HUES48 (cell line): ENCODE data around the gene PLA2G2D.
"Not testable (repeated sequence)": the region's sequence is repeated elsewhere in the genome, so short reads cannot be mapped to it uniquely, and the experiment has no call there.

Experiments used
- H3K27ac ChIP-seq: one replicate; pipeline ENCODE4 v1.7.0; 2013; ENCODE audit warnings: low read depth, low read length, inconsistent platforms
- H3K27me3 ChIP-seq: 2 replicates; pipeline ENCODE4 v1.6.1; 2013; ENCODE audit warnings: mild to moderate bottlenecking, low read length; ENCODE audit not compliant: control insufficient read depth, insufficient read depth
- H3K36me3 ChIP-seq: 2 replicates; pipeline ENCODE4 v1.6.1; 2013; ENCODE audit warnings: low read length; ENCODE audit not compliant: control insufficient read depth, insufficient read depth
- H3K4me1 ChIP-seq: 2 replicates; pipeline ENCODE4 v1.6.1; 2013; ENCODE audit warnings: mild to moderate bottlenecking, low read length; ENCODE audit not compliant: control insufficient read depth, insufficient read depth
- H3K4me3 ChIP-seq: 2 replicates; pipeline ENCODE4 v1.5.1; 2013; ENCODE audit warnings: mild to moderate bottlenecking, low read depth, low read length
- H3K9ac ChIP-seq: 2 replicates; pipeline ENCODE4 v1.6.1; 2013; ENCODE audit warnings: mild to moderate bottlenecking, low read depth, low read length, moderate library complexity
- H3K9me3 ChIP-seq: 2 replicates; pipeline ENCODE4 v1.6.1; 2013; ENCODE audit warnings: low read length; ENCODE audit not compliant: control insufficient read depth, insufficient read depth

Gene PLA2G2D

DNA sequence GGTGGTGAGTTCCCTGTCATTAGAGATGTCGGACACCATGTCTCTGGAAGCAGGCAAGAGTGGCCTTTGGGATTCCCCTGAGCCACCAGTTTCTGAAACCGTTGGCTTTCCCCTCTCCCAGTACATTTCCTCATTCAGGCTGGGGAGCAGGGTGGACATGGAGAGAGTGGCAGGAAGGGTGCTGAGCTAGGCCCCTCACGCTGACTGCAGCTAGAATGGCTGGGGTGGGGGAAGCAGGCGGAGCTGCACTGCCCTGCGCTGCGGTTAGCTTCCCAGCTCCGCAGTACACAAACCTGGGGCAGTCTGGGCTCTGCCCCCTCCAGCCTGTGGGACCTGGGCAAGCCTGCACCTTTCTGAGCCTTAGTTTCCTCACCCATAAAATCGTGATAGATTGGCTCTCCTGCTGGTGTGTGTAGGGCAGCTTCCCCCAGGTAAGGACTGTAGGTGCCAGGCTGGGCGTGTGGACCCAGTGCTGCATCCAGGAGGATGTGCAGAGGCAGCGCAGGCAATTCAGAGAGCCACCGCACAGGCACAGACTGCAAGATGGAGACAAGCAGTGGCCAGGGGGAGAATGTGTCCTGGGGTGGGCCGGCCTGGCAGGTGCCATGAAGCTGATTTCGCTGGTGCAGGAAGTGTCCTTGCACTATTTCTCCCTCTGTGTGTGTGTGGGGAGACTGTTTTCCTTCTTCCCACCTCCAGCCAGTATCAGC lies 22.8 kb upstream of the PLA2G2D start:
- Histone ChIP-seq H3K27ac (no peak overlapping the region), H3K27me3 (no peaks in the 10 kb centered on the region), H3K9ac (no peak overlapping the region)

DNA sequence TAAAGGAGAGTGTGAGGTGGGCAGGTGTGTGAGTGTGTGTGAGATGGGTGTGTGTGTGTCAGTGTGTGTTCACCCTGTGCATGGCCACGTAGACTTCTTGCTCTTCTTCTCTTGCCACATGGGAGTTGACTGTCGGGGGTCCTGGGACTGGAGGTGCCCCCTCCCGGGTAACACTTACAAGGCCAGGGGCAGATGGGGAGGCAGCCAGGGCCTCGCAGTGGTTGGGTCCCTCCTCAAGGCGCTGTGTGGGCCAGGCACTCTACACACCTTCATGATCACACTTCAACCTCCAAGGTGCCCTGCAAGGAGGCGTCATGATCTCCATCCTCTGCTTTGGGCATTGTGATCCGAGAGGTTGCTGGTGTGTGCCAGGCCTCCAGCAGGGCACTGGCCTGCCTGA lies 22.1 kb upstream of the PLA2G2D start:
- Histone ChIP-seq H3K4me3 (no peak overlapping the region), H3K36me3 (no peaks in the 10 kb centered on the region), H3K9ac (no peak overlapping the region), H3K4me1 (no peaks in the 10 kb centered on the region), H3K9me3 (no peaks in the 10 kb centered on the region), H3K27ac (no peak overlapping the region), H3K27me3 (no peaks in the 10 kb centered on the region)

More for the DNA sequence above, 22.8 kb upstream of the PLA2G2D start:
- no peaks in the 10 kb centered on the region for H3K36me3 ChIP-seq
- no peak overlapping the region for H3K4me3 ChIP-seq
- H3K9me3 ChIP-seq = no peaks in the 10 kb centered on the region
- no peaks in the 10 kb centered on the region for H3K4me1 ChIP-seq

DNA sequence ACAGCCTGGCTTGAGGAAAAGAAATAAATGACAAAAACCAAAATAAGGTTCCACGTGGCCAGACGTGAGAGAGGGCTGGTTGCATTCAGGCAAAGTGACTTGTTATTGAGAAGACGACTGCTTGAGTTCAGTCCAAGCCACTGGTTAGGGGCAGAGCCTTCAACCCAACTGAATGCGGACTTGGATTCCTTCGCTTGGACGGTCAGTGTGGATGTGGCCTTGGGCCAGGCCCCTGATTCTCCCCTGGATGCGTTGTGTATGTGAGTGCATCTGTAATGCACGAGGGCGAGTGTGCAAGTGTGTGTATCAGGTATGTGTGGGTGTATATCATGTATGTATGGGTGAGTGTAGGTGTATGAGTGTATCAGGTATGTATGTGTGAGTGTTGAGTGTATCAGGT lies 21.7 kb upstream of the PLA2G2D start:
- Histone ChIP-seq H3K9ac (no peak overlapping the region), H3K27me3 (no peaks in the 10 kb centered on the region), H3K36me3 (no peaks in the 10 kb centered on the region), H3K9me3 (no peaks in the 10 kb centered on the region), H3K4me1 (no peaks in the 10 kb centered on the region), H3K27ac (no peak overlapping the region), H3K4me3 (no peak overlapping the region)

DNA sequence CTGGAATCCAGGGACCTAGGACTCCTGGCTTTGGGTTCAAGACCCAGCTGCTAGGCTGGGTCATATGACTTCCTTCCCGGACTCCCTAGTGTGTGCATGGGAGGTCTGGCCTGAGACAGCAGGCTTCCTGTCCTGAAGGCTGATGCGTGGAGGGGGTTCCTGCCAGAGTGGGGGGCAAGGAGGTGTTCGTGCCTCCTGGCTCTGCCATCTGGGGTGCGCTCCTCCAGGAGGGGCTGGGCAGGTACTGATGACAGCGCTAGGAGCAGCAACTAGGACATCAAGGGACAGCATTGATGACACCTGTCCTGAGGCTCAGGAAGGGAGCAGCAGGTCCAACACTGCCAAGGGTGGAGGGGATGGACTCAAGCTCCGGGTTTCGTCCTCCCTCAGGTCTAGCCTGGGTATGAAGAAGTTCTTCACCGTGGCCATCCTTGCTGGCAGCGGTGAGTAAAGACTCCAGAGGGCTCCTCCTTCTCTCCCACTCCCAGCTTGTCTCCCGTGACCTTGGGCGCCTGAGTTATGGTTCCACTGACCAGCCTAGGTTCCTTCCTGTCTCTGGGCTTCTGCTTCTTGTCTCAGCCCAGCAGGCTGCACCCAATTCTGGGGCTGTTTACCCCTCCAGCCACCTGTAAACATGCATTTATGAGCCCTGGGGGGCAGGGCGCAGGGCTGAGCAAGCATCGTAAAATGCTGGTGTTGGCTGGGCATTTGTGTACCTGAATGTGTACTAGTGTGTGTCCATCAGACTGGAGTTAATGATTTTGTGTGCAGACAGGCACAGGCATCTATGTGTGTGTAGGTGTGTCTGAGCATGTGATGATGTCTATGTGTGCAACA lies 20.7 kb upstream of the PLA2G2D start:
- H3K4me3 ChIP-seq = no peak overlapping the region
- H3K9me3 ChIP-seq = no peaks in the 10 kb centered on the region
- no peaks in the 10 kb centered on the region for H3K27me3 ChIP-seq
- no peaks in the 10 kb centered on the region for H3K36me3 ChIP-seq
- H3K27ac ChIP-seq = no peak overlapping the region
- H3K4me1 ChIP-seq = no peaks in the 10 kb centered on the region
- no peak overlapping the region for H3K9ac ChIP-seq

DNA sequence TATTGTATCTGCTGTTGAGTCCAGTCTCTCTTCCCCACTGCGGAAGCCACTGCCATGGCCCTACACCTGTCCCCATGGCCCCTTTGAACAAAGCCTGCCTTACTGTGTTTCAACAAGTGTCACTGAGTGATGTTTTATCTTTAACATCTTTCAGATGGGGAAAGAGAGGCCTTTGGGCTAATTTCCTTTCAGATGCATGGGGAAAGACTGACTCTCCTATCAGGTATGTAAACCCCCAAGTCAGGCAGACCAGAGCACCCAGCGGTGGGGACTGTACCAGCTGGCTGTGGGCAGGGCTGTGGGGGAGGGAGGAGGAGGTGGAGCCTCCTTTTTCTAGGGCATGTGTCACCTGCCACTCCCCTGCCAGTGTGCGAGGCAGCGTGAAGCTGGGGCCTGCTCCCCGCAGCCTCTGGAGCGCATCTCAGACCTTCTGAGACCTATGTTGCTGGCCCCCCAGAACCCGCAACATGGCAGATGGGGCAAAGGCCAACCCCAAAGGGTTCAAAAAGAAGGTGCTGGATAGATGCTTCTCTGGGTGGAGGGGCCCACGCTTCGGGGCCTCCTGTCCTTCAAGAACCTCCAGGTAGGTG lies 19.7 kb upstream of the PLA2G2D start, which contains the start of gene PLA2G2F:
Gene PLA2G2F, plus strand, starts transcription at position 363 of the 590 bp plus-strand sequence. Its CDS starts 105 bp downstream, at position 468.
- Histone ChIP-seq H3K36me3 (no peaks in the 10 kb centered on the region), H3K4me1 (no peaks in the 10 kb centered on the region), H3K9ac (no peak within 1 kb of the TSS), H3K9me3 (no peaks in the 10 kb centered on the region), H3K27ac (no peak within 1 kb of the TSS), H3K4me3 (no peak within 1 kb of the TSS), H3K27me3 (no peaks in the 10 kb centered on the region)

DNA sequence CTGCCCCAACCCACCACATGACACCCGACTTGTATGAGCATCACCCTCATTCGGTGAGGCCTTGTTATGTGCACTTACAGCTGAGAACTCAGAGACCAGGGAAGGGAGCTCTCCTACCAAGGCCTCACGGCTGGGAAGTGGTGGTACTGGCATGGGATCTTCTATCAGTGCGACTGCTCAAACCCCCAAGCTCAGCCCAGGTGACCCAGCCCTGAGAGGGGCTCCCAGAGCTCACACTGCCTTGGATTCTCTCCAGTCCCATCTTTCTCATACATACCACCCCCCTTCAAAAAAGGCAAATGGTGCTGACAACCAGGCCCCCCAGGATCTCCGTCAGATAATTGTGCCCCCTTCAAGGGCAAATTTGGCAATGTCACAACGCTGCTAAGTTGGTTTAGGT lies 19.0 kb upstream of the PLA2G2D start:
- no peaks in the 10 kb centered on the region for H3K27me3 ChIP-seq
- no peak overlapping the region for H3K4me3 ChIP-seq
- H3K9me3 ChIP-seq = no peaks in the 10 kb centered on the region
- H3K27ac ChIP-seq = no peak overlapping the region
- no peaks in the 10 kb centered on the region for H3K4me1 ChIP-seq
- no peak overlapping the region for H3K9ac ChIP-seq
- no peaks in the 10 kb centered on the region for H3K36me3 ChIP-seq

DNA sequence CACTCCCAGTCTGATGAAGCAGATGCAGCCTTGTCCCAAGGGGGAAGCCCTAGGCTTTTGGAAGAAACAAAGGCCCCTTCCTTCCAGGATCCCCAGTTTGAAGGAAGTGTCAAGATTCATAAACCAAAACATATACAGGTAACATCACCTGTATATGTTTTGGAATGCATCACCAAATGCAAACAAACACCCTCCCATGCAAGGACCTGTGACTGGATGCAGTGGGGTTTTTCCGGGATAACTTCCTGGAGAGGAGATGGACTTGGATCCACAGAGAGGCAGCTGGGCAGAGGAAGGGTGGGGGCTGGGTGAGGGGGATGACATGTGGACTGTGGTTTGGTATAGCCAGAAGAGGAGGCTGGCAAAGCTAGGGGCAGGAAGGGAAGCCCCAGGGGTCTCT lies 18.3 kb upstream of the PLA2G2D start:
- H3K27ac ChIP-seq = no peak overlapping the region
- H3K36me3 ChIP-seq = no peaks in the 10 kb centered on the region
- H3K4me1 ChIP-seq = no peaks in the 10 kb centered on the region
- H3K9me3 ChIP-seq = no peaks in the 10 kb centered on the region
- H3K4me3 ChIP-seq = no peak overlapping the region
- no peak overlapping the region for H3K9ac ChIP-seq
- no peaks in the 10 kb centered on the region for H3K27me3 ChIP-seq

DNA sequence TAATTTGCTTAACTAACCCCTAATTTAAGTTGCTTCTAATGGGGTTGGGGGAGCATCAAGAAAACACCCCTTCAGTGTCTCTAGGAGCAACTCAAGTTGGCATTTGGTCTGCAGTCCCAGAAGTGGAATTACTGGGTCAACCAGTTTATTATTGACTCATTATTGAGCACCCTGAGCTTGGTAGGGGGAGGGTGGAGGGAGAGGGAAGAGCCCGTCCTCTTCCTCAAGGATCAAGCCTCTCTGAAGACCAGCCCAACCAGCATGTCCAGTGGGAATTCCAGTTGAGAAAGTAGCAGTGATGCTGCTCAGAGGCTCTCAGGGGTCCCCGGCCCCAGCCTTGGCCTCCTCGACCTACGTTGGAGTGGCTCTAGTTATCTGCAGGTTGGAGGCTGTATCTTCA lies 17.7 kb upstream of the PLA2G2D start:
- Histone ChIP-seq H3K27ac (no peak overlapping the region), H3K9me3 (no peaks in the 10 kb centered on the region), H3K36me3 (no peaks in the 10 kb centered on the region), H3K27me3 (no peaks in the 10 kb centered on the region), H3K9ac (no peak overlapping the region), H3K4me1 (no peaks in the 10 kb centered on the region), H3K4me3 (no peak overlapping the region)

DNA sequence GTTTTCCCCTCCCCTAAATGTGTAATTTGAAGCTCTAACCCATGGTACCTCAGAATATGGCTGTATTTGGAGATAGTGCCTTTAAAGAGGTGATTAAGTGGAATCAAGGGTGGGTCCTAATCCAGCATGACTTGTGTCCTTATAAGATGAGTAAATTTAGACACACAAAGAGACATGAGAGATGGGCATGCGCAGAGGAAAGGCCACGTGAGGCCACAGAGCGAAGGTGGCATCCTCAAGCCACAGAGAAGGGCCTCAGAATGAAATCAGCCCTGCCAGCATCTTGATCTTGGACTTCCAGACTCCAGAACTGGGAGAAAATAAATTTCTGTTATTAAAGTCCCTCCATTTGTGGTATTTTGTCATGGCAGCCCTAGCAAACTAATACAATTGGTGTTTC lies 16.9 kb upstream of the PLA2G2D start:
- H3K27ac ChIP-seq = no peak overlapping the region
- no peak overlapping the region for H3K4me3 ChIP-seq
- H3K4me1 ChIP-seq = no peaks in the 10 kb centered on the region
- no peaks in the 10 kb centered on the region for H3K36me3 ChIP-seq
- H3K27me3 ChIP-seq = no peaks in the 10 kb centered on the region
- H3K9ac ChIP-seq = no peak overlapping the region
- no peaks in the 10 kb centered on the region for H3K9me3 ChIP-seq

DNA sequence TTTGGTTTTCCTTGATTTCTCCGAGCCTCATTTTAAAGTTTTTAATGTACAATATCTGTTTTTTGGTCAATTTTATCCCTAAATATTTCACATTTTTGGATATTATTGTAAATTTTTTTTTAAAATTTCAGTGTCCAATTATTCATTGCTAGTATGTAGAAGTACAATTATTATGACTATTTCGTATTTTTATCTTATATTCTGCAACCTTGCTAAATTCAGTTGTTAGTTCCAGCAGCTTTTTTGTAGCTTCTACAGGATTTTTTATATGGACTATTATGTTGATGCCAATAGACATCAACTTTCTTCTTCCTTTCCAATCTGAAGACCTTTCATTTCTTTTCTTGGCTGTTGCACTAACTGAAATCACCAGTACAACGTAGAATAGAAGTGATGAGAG lies 15.7 kb upstream of the PLA2G2D start:
- Histone ChIP-seq H3K27ac (no peak overlapping the region), H3K4me1 (no peaks in the 10 kb centered on the region), H3K27me3 (no peaks in the 10 kb centered on the region), H3K9ac (no peak overlapping the region), H3K36me3 (no peaks in the 10 kb centered on the region), H3K9me3 (no peaks in the 10 kb centered on the region), H3K4me3 (no peak overlapping the region)

DNA sequence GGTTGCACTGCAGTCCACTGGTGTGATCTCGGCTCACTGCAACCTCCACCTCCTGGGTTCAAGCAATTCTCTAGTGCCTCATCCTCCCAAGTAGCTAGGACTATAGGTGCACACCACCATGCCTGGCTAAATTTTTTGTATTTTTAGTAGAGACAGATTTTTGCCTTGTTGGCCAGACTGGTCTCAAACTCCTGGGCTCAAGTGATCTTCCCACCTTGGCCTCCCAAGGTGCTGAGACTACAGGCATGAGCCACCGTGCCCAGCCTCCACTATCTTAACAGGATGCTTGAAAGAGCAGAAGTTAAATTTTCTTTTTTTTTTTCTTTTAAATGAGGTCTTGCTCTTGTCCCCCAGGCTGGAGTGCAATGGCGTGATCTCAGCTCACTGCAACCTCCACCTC lies 11.2 kb upstream of the PLA2G2D start:
- not testable (repeated sequence) for H3K4me3 ChIP-seq, H3K36me3 ChIP-seq, H3K9me3 ChIP-seq, H3K9ac ChIP-seq, H3K4me1 ChIP-seq, H3K27ac ChIP-seq, H3K27me3 ChIP-seq
